ENCODE measurements around the gene GJD2. TPM values are rescaled to one million over a fixed set of nuclear protein-coding genes. Genes with fewer than 3 reads are reported as not detected.

GJD2 gene
- not detected in 2 replicates for total RNA-seq (2016; rRNA removed; fragmentation: Illumina TruSeq; extraction: Trizol)
- not detected in 2 replicates for total RNA-seq (2016; cell fraction: cytosol; rRNA removed; fragmentation: Illumina TruSeq; extraction: Trizol; ENCODE audit: low read depth)
- total RNA-seq (2016; cell fraction: insoluble cytoplasmic fraction; rRNA removed; fragmentation: Illumina TruSeq; extraction: Trizol): not detected in 2 replicates
- not detected in 2 replicates for total RNA-seq (2016; cell fraction: membrane; rRNA removed; fragmentation: Illumina TruSeq; extraction: Trizol)
- total RNA-seq (2016; cell fraction: nucleus; rRNA removed; fragmentation: Illumina TruSeq; extraction: Trizol): not detected in 2 replicates
- not detected in 2 replicates for polyA plus RNA-seq (2011; rRNA removed)
- not detected in 2 replicates for polyA plus RNA-seq (2011; cell fraction: cytosol; rRNA removed)
- polyA plus RNA-seq (2011; cell fraction: nucleus; rRNA removed): not detected in 2 replicates
- not detected in 2 replicates for polyA plus RNA-seq (2012)
- polyA plus RNA-seq (2016; cell fraction: cytosol; fragmentation: Illumina TruSeq; extraction: Trizol; ENCODE audit: low read depth): not detected in 2 replicates
- not detected in 2 replicates for polyA plus RNA-seq (2016; cell fraction: insoluble cytoplasmic fraction; fragmentation: Illumina TruSeq; extraction: Trizol; ENCODE audit: low read depth)
- polyA plus RNA-seq (2016; cell fraction: membrane; fragmentation: Illumina TruSeq; extraction: Trizol; ENCODE audit: low read depth): not detected in 2 replicates
- polyA plus RNA-seq (2016; cell fraction: nucleus; fragmentation: Illumina TruSeq; extraction: Trizol; ENCODE audit: insufficient read depth, low read depth): not detected in 2 replicates
- polyA minus RNA-seq (2011; rRNA and poly(A)+ RNA removed; ENCODE audit: low replicate concordance): not detected in 2 replicates
- not detected in 2 replicates for polyA minus RNA-seq (2011; cell fraction: cytosol; rRNA and poly(A)+ RNA removed)
- polyA minus RNA-seq (2011; cell fraction: nucleus; rRNA and poly(A)+ RNA removed): not detected in 2 replicates
- Bru-seq, nascent RNA: not detected
- BruChase-seq, experiment 1, labeled RNA remaining after a 6-hour chase: not detected
- BruChase-seq, experiment 2, labeled RNA remaining after a 2-hour chase: not detected
- long read RNA-seq, experiment 1: 0 reads
- long read RNA-seq, experiment 2: 0 reads

- Histone ChIP-seq H3K9ac (ENCODE audit: insufficient read depth, low read depth, low read length) (no peak within 1 kb of the TSS), H3K36me3 (replicated peaks in 1 of 2; ENCODE audit: control insufficient read depth in 1 of 2, insufficient read depth in 2 of 2, low read length in 2 of 2) (no peaks in the 10 kb centered on the region), H3K4me3 (replicated peaks in 1 of 3; ENCODE audit: insufficient read depth in 1 of 3, low read depth in 2 of 3, low read length in 3 of 3) (no peak within 1 kb of the TSS), H3K4me1 (ENCODE audit: insufficient read depth, low read length) (no peaks in the 10 kb centered on the region), H3K27me3 (ENCODE audit: control insufficient read depth in 1 of 2, insufficient read depth in 2 of 2, low read length in 2 of 2) (peaks cover 1 to 23% of the 10 kb centered on the region in 2 experiments; a peak in 3 of 5 replicates), H3K4me2 (ENCODE audit: low read depth, low read length) (no peak within 1 kb of the TSS), H2AFZ (ENCODE audit: low read length) (no peak within 1 kb of the TSS), H3K27ac (ENCODE audit: extremely low read length, insufficient read depth, low read length) (no peak within 1 kb of the TSS), H4K20me1 (ENCODE audit: insufficient read depth, low read length) (no peaks in the 10 kb centered on the region), H3K9me3 (ENCODE audit: low read length) (no peaks in the 10 kb centered on the region), H3K79me2 (ENCODE audit: insufficient read depth, low read length) (no peaks in the 10 kb centered on the region)
- in situ Hi-C loops (cut with HindIII; ENCODE audit: extremely low pct_ligation_motif_present, low pct_unique_long_range_greater_than_20kb) (no loop called here), intact Hi-C loops (cut with micrococcal nuclease; ENCODE audit: unreplicated experiment) (no loop called here)
- POLR2A ChIA-PET: no interaction called here
- CTCF ChIA-PET (ENCODE audit: low intra/inter-chr PET ratio, low total read pairs): no interaction called here
- TF ChIP-seq NR2F2 (IDR thresholded peaks at IDR 0.05; ENCODE audit: borderline replicate concordance, low read depth): no peak
- ATAC-seq (peak; percentile 34; the same call in 1 of the 3 replicates), FAIRE-seq (no peak), DNase-seq (ENCODE audit: low spot score) (no peak)
- 20% methylated on average over 21 of the region's 81 CpGs for WGBS (ENCODE audit: low lambda C conversion rate)
- BruUV-seq (replicated peaks): no TSS peak
Observed at GRCh38 chr15:34754674-34755418, at the start of gene GJD2. GJD2 (minus strand) TSS chr15:34754998; CDS start chr15:34754488, 510 bp downstream.

- FAIRE-seq: no peak
- no peak for DNase-seq (ENCODE audit: low spot score)
- POLR2A ChIA-PET: no interaction called here
- Histone ChIP-seq H4K20me1 (ENCODE audit: insufficient read depth, low read length) (no peaks in the 10 kb centered on the region), H3K4me2 (ENCODE audit: low read depth, low read length) (no peak overlapping the region), H3K4me3 (replicated peaks in 1 of 3; ENCODE audit: insufficient read depth in 1 of 3, low read depth in 2 of 3, low read length in 3 of 3) (no peak overlapping the region), H3K36me3 (replicated peaks in 1 of 2; ENCODE audit: control insufficient read depth in 1 of 2, insufficient read depth in 2 of 2, low read length in 2 of 2) (no peaks in the 10 kb centered on the region), H3K9me3 (ENCODE audit: low read length) (no peaks in the 10 kb centered on the region), H3K9ac (ENCODE audit: insufficient read depth, low read depth, low read length) (no peak overlapping the region), H3K79me2 (ENCODE audit: insufficient read depth, low read length) (no peaks in the 10 kb centered on the region), H3K4me1 (ENCODE audit: insufficient read depth, low read length) (0 out of 2 replicates have a peak, but pooled peaks cover 8% of the 10 kb centered on the region), H3K27me3 (ENCODE audit: control insufficient read depth in 1 of 2, insufficient read depth in 2 of 2, low read length in 2 of 2) (peaks cover 0 to 13% of the 10 kb centered on the region in 2 experiments; a peak in 2 of 5 replicates), H2AFZ (ENCODE audit: low read length) (no peak overlapping the region), H3K27ac (ENCODE audit: extremely low read length, insufficient read depth, low read length) (no peak overlapping the region)
- no TSS peak for BruUV-seq (replicated peaks)
- CTCF ChIA-PET (ENCODE audit: low intra/inter-chr PET ratio, low total read pairs): no interaction called here
- ATAC-seq: no peak
- in situ Hi-C loops (cut with HindIII; ENCODE audit: extremely low pct_ligation_motif_present, low pct_unique_long_range_greater_than_20kb): no loop called here
- WGBS (ENCODE audit: low lambda C conversion rate): 2% methylated on average over 2 of the region's 2 CpGs
- intact Hi-C loops (cut with micrococcal nuclease; ENCODE audit: unreplicated experiment): no loop called here
- TF ChIP-seq DBP (CRISPR knock-in tag; IDR thresholded peaks at IDR 0.05; ENCODE audit: not compliant biosample characterization) (no peak), ZNF530 (CRISPR knock-in tag; IDR thresholded peaks at IDR 0.05; ENCODE audit: low read depth) (no peak), ELK4 (CRISPR knock-in tag; IDR thresholded peaks at IDR 0.05; ENCODE audit: borderline replicate concordance) (no peak), GFI1 (CRISPR knock-in tag; IDR thresholded peaks at IDR 0.05; ENCODE audit: borderline replicate concordance) (no peak), IRF9 (CRISPR knock-in tag; IDR thresholded peaks at IDR 0.05; ENCODE audit: borderline replicate concordance) (no peak), ZSCAN9 (CRISPR knock-in tag; IDR thresholded peaks at IDR 0.05; ENCODE audit: borderline replicate concordance) (no peak), NFIB (CRISPR knock-in tag; IDR thresholded peaks at IDR 0.05; ENCODE audit: borderline replicate concordance) (no peak)
Observed at GRCh38 chr15:34804113-34804512, 49.3 kb upstream of the GJD2 start.
